LNCAP (cell line): ENCODE data around the gene MSS51.

ENCODE experiments used
- CTCF ChIP-seq: fragments of 450-650 bp; IDR thresholded peaks from 2 replicates; pipeline ENCODE4 v1.5.1; 2017; ENCODE audit warnings: mild to moderate bottlenecking

MSS51 gene

GRCh38 chr10:73405556-73405955, 27.8 kb downstream of the MSS51 start:
- TF ChIP-seq CTCF = no peak

- TF ChIP-seq CTCF = no peak
Observed at GRCh38 chr10:73404690-73405089, 28.7 kb downstream of the MSS51 start.

DNA sequence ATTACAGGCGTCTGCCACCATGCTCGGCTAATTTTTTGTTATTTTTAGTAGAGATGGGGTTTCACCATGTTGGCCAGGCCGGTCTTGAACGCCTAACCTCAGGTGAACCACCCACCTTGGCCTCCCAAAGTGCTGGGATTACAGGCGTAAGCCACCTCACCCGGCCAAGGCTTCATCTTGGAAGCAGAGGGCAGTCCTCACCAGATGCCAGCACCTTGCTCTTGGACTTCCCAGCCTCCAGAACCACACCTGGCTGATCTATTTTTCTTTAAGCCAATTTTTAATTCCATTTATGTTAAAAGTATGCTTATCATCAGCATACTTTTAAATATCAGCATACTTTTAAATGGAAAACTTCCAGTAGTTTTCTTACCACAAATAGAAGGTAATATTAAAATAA, 31.7 kb downstream of the MSS51 start:
- no peak for TF ChIP-seq CTCF

- no peak for TF ChIP-seq CTCF
Observed at GRCh38 chr10:73399063-73399462, 34.3 kb downstream of the MSS51 start.

- TF ChIP-seq CTCF = no peak
Observed at GRCh38 chr10:73398024-73398423, 35.3 kb downstream of the MSS51 start.

DNA sequence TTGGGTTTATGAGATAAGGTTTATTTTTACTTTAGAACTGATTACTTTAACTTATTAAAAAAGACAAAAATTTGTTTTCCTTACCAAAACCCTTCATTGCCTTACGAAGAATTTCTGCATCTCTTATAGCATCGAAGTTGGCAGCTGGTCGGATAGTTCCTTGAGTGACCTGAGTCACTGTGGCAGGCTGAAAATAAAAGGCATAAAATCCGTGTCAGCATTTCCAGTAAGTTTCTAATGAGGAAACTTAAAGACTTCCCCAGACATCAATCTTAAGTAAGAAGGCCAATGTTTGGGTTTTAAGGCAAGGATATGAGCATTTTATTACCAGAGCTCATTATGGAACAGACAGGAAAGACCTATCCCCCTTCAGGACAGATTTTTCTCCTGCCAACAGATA, 45.1 kb downstream of the MSS51 start:
- TF ChIP-seq CTCF = no peak

GRCh38 chr10:73386583-73386982, 46.8 kb downstream of the MSS51 start:
- TF ChIP-seq CTCF = no peak

DNA sequence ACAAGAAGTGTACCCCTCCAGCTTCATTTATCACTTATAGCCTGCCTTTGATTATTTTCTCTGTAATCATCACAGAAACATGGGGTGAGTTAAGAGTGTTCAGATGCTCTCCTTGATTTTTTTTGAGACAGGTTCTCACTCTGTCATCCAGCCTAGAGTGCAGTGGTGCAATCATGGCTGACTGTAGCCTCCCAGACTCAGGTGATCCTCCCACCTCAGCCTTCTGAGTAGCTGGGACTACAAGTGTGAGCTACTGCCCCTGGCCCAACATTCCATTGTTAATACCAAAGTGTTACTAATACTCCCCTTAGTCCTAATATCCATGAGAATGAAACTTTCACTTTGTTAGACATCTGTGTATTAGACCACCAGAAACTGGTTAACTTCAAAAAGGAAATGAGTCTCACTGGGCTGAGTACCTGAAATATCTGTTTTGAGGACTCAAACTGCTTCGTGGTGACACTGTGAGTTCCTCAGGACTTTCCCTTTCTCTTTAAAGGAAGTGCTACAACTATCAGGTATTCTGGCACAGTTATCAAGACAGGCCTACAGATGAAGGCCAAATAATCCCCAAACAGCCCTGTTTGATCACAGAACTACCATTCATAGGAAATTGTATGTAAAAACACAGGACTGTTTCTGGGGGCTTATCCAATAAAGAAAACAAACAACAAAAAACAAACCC, 54.2 kb downstream of the MSS51 start:
- no peak for TF ChIP-seq CTCF
